ENCODE measurements around the gene KLHL11. TPM values are rescaled to one million over a fixed set of nuclear protein-coding genes. Genes with fewer than 3 reads are reported as not detected.
"Not testable (repeated sequence)": the region's sequence is repeated elsewhere in the genome, so short reads cannot be mapped to it uniquely, and the experiment has no call there.

The KLHL11 gene
- total RNA-seq, 1 experiment from 2014 or later = 13.3 TPM

DNA sequence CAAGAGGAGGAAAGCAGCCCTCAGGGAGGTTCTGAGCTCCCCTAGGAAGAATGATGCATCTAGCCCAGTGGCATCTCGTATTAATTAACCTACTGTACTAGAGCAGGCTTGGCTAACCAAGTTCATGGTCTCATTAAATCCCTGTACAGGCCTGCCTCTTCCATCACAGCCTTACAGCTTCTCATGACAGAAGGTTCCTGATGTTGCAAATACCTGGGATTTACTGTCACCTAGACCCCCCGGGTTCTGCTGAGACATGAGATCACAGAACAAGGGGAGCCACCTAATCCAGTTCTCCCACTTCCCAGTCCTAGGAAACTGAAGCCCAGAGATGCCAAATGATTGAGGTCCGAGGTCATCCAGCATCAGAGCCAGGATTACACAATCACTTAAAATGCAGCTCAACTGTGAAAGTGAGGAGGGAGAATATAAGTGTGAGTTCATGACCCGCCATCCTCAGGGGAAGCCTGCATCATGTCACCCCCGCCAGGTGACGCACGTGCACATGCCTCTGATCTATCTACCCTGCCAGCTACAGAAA, 29.6 kb upstream of the KLHL11 start:
- Histone ChIP-seq H3K27me3 (no peaks in the 10 kb centered on the region), H3K36me3 (peaks cover 86% of the 10 kb centered on the region), H3K9me3 (no peaks in the 10 kb centered on the region), H3K4me3 (no peak overlapping the region)
- peak; percentile 67 for DNase-seq

- H3K36me3 ChIP-seq = peaks cover 87% of the 10 kb centered on the region
- no peak for DNase-seq
- no peak overlapping the region for H3K4me3 ChIP-seq
- no peaks in the 10 kb centered on the region for H3K9me3 ChIP-seq
- H3K27me3 ChIP-seq = no peaks in the 10 kb centered on the region
Observed at GRCh38 chr17:41893384-41893783, 28.2 kb upstream of the KLHL11 start.

GRCh38 chr17:41892021-41892376, 26.8 kb upstream of the KLHL11 start:
- no peaks in the 10 kb centered on the region for H3K9me3 ChIP-seq
- H3K4me3 ChIP-seq = no peak overlapping the region
- H3K27me3 ChIP-seq = no peaks in the 10 kb centered on the region
- H3K36me3 ChIP-seq = peaks cover 87% of the 10 kb centered on the region
- DNase-seq = no peak

- Histone ChIP-seq H3K36me3 (peaks cover 86% of the 10 kb centered on the region), H3K9me3 (no peaks in the 10 kb centered on the region), H3K27me3 (no peaks in the 10 kb centered on the region), H3K4me3 (no peak overlapping the region)
- no peak for DNase-seq
Observed at GRCh38 chr17:41891135-41892020, 26.2 kb upstream of the KLHL11 start.

DNA sequence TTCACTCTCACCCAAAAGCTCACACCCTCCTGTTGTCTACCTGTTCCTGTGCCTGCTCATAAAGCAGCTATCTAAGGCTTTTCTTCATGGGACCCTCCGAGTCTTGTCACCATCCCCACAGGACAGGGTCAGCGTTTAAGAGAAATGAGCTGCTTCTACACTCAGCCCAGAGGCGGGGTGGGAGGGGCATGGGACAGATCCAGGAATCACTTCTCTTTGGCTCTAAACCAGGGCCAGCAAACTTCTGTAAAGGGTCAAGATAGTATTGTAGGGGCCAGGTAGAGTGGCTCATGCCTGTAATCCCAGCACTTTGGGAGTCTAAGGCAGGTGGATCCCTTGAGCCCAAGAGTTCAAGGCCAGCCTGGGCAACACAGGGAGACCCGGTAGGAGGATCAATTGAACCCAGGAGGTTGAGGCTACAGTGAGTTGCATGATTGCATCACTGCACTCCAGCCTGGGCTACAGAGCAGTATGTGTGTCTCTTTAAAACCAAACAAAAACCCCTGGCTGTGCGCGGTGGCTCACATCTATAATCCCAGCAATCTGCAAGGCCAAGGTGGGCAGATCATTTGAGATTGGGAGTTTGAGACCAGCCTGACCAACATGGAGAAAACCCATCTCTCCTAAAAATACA, 23.2 kb upstream of the KLHL11 start:
- Histone ChIP-seq H3K36me3 (peaks cover 90% of the 10 kb centered on the region), H3K9me3 (no peaks in the 10 kb centered on the region), H3K4me3 (no peak overlapping the region), H3K27me3 (no peaks in the 10 kb centered on the region)
- no peak for DNase-seq

DNA sequence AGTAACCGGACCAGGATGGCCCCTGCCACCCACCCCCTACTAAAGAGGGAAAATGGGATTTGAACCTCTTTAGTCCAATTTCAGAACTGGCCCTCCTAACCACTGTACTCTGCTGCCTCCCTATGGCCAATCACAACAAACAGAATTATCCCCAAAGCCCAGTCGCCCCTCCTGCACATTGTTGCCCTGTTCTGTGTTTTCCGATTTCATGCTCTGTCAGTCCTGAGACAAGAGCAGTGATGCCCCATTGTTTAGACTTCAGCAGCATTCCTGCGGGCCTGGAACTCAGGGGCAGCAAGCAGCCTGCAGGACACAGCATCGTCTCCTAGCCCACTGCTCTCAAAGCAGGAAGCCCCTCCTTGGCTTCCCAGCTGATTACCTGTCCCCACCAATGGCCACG, 20.5 kb upstream of the KLHL11 start:
- Histone ChIP-seq H3K4me3 (no peak overlapping the region), H3K9me3 (no peaks in the 10 kb centered on the region), H3K36me3 (peaks cover 85% of the 10 kb centered on the region), H3K27me3 (no peaks in the 10 kb centered on the region)
- no peak for DNase-seq

- Histone ChIP-seq H3K4me3 (no peak overlapping the region), H3K27me3 (no peaks in the 10 kb centered on the region), H3K36me3 (peaks cover 87% of the 10 kb centered on the region), H3K9me3 (no peaks in the 10 kb centered on the region)
- no peak for DNase-seq
Observed at GRCh38 chr17:41882756-41883155, 17.5 kb upstream of the KLHL11 start.

GRCh38 chr17:41880130-41880529, 14.9 kb upstream of the KLHL11 start:
- Histone ChIP-seq H3K36me3 (peaks cover 76% of the 10 kb centered on the region), H3K4me3 (no peak overlapping the region), H3K9me3 (no peaks in the 10 kb centered on the region), H3K27me3 (no peaks in the 10 kb centered on the region)
- no peak for DNase-seq

- H3K9me3 ChIP-seq, H3K27me3 ChIP-seq, H3K4me3 ChIP-seq, DNase-seq: not testable (repeated sequence)
- peaks cover 83% of the 10 kb centered on the region for H3K36me3 ChIP-seq
Observed at GRCh38 chr17:41874293-41874670, 9.1 kb upstream of the KLHL11 start.

GRCh38 chr17:41873559-41874292, 8.5 kb upstream of the KLHL11 start:
- H3K9me3 ChIP-seq = no peaks in the 10 kb centered on the region
- H3K36me3 ChIP-seq = peaks cover 83% of the 10 kb centered on the region
- no peak overlapping the region for H3K4me3 ChIP-seq
- no peak for DNase-seq
- H3K27me3 ChIP-seq = no peaks in the 10 kb centered on the region

GRCh38 chr17:41871789-41872188, 6.6 kb upstream of the KLHL11 start:
- Histone ChIP-seq H3K9me3 (no peaks in the 10 kb centered on the region), H3K36me3 (peaks cover 77% of the 10 kb centered on the region), H3K4me3 (no peak overlapping the region), H3K27me3 (no peaks in the 10 kb centered on the region)
- DNase-seq = no peak

DNA sequence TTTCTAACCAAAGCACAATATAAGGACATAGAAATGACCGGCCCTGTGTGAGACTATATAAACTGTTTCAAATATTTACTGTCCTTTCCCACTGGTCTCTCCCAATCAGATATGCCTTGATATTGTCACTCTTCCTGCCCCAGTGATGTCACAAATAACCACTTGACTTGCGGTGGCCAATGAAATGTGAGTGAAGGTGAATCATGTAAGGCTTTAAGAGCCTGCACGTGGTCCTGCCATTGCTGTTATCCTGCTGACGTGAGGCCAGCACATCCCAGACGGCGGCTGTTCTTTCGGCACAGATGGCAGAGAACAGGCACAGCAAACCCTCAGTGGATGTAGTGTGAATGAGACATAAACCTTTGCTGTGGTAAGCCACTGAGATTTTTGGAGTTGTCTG, 5.4 kb upstream of the KLHL11 start:
- Histone ChIP-seq H3K36me3 (peaks cover 78% of the 10 kb centered on the region), H3K9me3 (no peaks in the 10 kb centered on the region), H3K4me3 (no peak overlapping the region), H3K27me3 (no peaks in the 10 kb centered on the region)
- no peak for DNase-seq

DNA sequence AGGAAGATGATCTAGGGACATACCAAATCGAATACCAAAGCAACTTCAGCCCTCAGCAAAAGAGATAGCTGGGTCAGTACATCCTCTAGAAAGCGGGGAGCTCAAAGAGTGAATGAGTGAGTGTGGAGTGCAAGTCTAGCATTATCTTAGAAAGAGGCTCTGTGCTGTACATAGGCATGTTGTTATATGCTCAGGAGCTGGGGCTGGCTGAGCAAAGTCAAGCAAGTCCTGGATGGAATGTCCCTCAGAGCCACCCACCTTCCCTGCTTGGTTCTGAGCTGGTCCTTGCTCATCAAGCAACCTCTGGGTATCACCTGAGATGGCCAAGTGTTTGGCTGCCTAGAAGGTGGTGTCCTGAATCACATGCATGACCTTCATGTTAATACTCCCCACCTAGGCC, 4.9 kb upstream of the KLHL11 start:
- Histone ChIP-seq H3K36me3 (peaks cover 78% of the 10 kb centered on the region), H3K4me3 (no peak overlapping the region), H3K27me3 (no peaks in the 10 kb centered on the region), H3K9me3 (no peaks in the 10 kb centered on the region)
- DNase-seq = no peak

GRCh38 chr17:41869426-41869825, 4.2 kb upstream of the KLHL11 start:
- H3K4me3 ChIP-seq = no peak overlapping the region
- DNase-seq = no peak
- no peaks in the 10 kb centered on the region for H3K27me3 ChIP-seq
- peaks cover 73% of the 10 kb centered on the region for H3K36me3 ChIP-seq
- no peaks in the 10 kb centered on the region for H3K9me3 ChIP-seq

DNA sequence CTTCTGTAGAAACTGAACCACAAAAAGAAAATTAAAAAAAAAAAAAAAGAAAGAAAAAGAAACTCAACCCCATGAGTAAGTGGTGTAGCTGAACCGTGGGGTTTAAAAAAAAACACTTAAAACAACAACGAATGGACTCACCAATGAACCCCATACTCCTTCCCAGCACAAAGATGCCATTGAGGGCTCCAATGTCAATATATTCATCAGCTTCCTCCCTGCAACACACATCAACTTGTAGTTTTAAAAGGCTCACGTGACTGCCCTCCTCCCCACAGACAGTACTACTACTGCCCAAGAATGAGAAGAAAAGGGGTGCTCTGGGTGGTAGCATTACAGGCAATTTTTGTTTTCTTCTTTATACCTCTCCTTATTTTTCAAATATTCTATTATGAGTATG, 3.3 kb upstream of the KLHL11 start:
- Histone ChIP-seq H3K9me3 (no peaks in the 10 kb centered on the region), H3K36me3 (peaks cover 65% of the 10 kb centered on the region), H3K27me3 (no peaks in the 10 kb centered on the region), H3K4me3 (no peak overlapping the region)
- DNase-seq = no peak

GRCh38 chr17:41865596-41865893, 322 bp upstream of the KLHL11 start:
- Histone ChIP-seq H3K36me3 (peaks cover 37% of the 10 kb centered on the region), H3K27me3 (no peaks in the 10 kb centered on the region), H3K4me3 (peak overlapping the region; percentile 83), H3K9me3 (no peaks in the 10 kb centered on the region)
- DNase-seq = no peak

DNA sequence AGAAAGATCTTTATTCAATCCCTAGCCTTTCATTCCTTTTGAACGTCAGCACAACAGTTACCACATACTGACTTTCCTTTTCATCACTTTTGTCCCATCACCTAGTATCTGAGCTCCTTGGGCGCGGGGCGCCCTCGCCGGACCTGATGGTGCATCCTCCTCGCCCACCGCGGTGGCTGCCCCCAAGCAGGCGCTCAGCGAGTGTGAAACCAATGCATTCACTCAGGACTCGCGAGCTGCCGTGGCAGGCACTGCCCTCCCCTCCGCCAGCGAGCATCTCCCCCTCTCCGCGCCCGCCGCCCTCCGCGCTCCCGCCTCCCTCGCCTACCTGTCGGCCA, 756 bp downstream of the KLHL11 start:
- no peaks in the 10 kb centered on the region for H3K9me3 ChIP-seq
- no peaks in the 10 kb centered on the region for H3K27me3 ChIP-seq
- peak overlapping the region; percentile 83 for H3K4me3 ChIP-seq
- peaks cover 26% of the 10 kb centered on the region for H3K36me3 ChIP-seq
- DNase-seq = no peak

All from MG63 (cell line).